ENCODE results near the gene COMT.
A peak's percentile ranks its signal among the peaks of the same experiment; 100 is the strongest.
"Not testable (repeated sequence)": the region's sequence is repeated elsewhere in the genome, so short reads cannot be mapped to it uniquely, and the experiment has no call there.

The COMT gene

DNA sequence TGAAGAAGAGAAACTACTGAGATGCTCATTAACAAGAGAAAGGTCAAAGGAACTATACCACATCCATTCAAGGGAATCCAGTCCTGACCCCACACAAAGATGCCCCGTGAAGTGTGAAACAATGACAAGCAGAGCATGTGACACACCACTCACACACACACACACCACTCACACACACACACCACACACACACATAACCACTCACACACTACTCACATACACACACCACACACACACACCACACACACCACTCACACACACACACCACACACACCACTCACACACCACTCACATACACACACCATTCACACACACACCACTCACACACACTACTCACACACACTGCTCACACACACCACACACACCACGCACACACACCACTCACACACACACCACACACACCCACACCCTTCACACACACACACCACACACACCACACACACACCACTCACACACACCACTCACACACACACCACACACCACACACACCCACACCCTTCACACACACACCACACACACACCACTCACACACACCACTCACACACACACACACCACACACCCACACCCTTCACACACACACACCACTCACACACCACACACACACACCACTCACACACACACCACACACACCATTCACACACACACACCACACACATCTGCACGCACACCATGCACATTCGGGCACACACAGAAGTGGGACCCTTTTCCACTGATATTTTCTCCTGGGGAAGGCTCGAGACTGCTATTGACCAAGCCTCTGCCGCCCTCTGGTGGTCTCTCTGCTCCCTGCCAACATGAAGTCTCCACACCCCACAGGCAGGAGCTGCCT lies 32.0 kb upstream of the COMT start:
- DNase-seq: peak; percentile 67 to 82

DNA sequence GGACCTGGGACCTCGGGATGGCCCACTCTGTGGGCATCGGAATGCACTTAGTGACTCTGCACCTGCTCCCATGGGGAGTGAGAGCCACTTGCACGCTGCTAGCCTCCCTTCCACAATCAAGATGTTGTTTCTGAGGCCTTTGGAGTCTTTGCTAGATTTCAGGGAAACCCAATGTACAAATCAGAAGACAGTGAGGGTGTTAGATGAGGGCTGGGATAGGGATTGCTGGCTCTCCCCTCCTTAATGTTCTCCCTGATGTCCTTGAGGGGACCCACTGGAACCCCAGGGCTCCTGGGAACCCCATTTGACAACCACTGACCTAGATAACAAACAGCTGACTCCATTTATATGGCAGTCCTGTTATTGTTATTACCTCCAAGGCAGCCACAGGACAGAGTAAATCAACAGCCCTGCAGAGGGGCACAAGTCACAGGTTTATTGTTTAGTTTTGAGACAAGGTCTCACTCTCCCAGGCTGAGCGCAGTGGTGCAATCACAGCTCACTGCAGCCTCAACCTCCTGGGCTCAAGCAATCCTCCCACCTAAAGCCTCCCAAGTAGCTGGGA lies 31.3 kb upstream of the COMT start:
- no peak for DNase-seq

DNA sequence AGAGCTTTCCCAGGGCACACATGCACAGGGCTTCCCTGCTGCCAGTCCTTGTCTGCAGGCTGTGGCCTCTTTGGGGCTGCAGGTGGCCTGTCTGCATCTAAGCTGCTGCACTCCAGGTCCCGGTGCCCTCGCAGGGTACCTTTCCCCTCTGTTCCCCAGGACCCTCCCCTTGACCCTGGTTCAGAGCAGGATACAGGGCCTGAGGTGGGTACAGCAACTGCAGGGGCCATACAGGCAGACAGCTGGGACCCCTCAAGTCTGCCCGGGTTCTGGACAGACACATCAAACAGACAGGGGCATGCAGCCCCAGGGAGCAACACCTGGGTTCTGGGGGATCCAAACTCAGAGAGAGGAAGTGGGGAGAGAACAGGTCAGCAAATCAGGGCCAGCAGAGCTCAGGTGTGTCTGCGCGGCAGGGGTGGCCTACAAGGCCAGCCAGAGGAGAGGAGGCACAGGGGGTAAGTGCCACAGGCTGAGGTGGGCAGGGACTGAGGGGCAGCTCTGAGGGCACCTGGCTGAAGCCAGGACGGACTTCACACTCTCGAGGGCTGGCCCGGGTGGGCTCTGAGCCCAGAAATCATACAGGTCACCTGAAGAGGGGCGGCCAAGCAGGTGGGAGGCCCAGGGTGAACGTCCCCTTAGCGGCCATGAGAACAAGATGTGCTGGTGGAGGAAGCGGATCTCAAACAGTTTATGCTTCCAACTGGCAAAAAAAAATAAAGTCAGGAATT lies 29.9 kb upstream of the COMT start:
- DNase-seq: no peak

DNA sequence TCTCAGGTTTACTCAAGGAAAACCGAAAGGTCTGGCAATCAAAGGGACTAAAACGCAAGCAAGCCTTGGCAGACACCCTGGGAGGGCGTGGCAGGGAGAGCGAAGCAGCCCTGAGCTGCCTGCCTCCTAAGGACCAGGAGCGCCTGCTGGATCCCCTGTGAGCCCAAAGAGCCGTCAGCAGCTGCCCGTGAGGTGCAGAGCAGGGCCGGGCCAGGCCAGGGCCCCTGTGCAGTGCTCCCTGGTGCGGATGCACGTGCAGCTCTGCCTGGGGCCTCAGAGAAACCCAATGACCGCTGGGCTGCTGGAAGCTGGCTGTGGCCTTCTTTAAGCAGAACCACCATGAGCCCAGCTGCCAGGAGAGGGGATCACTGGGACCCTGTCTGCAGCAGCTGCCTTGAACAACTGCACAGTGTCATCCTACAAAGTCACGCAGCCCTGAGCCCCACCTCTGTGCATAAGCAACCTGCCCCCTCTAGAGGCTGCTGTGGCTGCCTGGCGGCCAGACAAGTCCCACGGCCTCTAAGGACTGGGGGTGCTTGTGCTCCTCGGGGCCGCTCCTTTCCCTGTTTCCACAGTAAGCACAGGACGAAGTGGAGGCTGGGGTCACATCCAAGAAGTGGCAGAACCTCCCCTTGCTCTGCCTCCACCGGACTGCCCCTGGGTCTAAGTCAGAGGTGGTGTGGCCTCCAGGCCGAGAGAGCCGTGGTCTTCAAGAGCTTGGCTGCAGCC lies 29.1 kb upstream of the COMT start:
- DNase-seq: no peak

DNA sequence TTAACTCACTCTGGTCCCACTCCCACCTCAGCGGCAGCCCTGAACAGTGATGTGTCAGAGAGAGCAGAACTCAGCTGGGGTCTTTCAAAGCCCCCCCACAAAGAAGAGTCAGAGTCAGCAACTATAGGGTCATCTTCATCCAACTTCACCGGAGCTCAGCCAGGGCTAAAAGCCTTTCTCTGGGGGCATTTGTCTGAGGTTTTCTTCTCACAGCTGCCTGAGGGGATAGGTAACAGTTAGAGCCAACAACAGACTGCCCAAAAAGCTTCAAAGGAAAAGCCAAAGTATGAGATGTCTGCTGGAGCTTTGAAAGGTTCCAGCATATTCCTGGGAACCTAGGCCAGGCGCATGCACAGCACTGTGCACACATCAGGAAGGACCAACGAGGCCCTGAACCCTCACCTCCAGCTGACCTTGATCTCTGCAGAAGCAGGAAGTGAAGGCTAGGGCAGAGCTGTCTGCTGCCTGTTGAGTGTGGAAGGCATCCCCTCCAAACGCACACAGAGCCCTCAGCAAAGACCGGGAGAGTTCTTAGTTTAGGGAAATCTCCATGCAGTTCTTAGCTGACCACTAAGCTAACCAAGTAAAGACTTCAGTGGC lies 28.1 kb upstream of the COMT start:
- no peak for DNase-seq

DNA sequence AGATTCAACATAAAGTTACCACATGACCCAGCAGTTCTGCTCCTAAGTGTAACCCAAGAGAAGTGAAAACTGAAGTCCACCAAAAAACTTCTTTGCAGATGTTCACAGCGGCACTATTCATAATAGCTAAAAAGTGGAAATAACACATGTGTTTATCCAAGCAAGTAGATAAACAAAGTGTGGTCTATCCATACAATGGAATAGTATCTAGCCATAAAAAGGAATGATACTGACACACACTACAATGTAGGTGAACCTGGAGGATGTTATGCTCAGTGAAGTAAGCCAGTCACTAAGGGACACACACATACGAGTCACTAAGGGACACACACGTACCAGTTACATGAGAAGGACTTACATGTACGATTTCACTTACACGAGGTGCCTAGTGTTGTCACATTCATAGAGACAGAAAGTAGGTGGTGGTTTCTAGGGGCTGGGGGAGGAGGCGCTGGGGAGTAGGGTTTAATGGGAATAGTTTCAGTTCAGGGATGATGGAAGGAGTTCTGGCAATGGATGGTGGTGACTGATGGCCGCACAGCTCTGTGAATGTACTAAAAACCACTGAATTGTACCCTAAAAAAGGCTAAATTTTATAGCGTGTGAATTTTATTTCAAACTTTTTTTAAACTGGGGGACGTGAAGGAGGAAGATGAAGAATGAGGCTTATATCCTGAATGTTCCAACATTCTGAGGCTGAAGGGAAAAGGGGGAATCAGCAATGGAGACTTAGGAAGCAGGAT lies 27.2 kb upstream of the COMT start:
- no peak for DNase-seq

DNA sequence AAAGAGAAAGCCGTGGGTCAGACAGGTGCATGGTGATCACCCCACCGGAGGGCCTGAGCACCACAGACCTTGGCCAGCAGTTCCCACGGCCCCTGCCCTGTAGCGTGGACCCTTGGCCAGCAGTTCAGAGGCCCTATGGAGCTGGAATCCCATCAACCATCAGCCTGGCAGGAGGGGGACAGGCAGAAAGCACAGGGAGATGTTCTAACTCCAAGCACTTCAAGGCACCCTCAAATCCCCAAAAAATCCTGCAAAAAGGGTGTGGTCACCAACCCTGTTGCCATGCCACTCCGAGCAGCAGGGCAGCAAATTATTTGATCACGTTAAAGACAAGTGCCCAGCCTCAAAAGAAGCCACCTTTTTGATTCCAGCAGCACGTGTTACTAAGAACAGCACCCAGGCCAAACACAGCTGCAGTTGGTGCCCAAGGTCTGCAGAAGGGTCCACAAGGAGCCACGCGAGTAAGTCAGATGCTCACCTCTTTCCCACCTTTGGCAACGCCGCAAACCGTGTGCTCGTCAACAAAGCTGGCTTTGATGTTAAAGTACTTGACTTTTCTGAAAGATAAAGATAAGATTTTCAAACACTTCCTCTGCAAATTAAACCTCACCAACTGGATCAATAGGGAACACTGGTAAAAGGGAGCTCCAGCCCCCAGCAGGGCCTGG lies 26.2 kb upstream of the COMT start:
- no peak for DNase-seq

DNA sequence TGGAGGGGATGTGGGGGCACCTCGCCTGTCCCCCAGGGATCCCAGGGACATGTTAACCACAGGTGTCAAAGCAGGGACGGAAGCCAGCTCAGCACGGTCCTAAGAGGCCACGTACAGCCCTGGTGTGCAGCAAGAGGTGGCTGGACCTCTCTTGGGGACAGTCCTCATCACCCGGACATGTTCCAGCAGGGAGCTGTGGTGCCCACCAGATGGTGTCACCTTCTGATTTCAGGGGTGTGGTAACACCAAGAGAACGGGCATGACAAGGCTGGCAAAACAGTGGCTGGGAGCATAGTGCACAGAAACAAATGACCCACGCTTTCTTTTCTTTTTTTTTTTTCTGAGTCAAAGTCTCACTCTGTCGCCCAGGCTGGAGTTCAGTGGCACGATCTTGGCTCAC lies 25.6 kb upstream of the COMT start:
- no peak for DNase-seq

DNA sequence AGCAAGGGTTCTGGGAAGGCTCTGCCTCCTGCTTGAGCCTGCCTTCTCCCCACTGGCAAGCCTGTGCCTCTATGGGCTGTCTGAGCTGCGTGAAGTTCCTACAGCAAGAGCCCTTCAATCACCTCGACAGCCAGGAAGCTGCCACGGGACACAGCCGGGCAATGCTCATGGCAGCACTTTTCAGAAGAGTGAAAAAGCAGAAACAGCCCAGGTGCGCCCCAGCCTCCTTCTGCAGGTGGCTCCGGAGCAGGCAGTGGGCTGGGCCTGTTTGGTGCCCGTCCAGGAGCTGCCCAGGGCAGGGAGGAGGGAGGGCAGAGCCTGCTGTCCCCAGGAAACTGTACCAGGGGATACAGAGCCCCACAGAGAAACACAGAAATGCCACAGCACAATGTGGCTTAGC lies 24.6 kb upstream of the COMT start:
- no peak for DNase-seq

DNA sequence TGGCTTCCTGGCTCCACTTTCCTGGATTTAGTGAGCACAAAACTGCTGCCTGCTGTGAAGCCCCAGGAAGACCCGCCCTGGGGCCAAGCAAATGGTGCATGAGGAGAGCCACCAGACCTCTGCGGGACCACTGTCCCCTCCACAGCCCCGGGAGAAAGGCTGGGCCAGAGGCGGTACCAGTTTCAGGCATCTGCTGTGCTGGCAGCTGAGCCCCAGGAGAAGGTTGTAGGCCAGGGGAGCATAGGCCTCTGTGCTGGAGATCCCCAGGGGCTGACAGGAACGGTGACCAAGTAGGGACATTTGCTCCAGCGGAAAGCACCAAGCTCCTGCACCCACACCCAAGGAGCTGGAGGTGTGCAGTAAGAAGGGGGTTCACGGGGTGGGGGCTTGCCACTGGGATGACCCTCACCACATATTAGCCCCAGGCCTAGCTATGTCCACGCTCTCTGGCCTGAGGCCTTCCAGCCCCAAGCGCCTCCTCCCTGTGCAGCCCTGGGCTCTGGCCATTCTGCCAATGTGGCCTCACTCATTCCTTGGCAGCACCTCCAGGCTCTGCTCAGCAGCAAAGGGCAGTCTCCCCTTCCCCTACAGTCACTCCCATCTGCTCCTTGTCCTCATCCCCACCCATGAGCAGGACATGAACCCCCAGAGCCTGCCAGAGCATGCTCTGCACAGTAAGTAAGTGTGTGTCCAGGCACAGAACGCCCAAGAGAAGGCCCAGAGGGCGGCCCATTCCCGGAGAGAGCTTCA lies 24.0 kb upstream of the COMT start:
- no peak for DNase-seq

DNA sequence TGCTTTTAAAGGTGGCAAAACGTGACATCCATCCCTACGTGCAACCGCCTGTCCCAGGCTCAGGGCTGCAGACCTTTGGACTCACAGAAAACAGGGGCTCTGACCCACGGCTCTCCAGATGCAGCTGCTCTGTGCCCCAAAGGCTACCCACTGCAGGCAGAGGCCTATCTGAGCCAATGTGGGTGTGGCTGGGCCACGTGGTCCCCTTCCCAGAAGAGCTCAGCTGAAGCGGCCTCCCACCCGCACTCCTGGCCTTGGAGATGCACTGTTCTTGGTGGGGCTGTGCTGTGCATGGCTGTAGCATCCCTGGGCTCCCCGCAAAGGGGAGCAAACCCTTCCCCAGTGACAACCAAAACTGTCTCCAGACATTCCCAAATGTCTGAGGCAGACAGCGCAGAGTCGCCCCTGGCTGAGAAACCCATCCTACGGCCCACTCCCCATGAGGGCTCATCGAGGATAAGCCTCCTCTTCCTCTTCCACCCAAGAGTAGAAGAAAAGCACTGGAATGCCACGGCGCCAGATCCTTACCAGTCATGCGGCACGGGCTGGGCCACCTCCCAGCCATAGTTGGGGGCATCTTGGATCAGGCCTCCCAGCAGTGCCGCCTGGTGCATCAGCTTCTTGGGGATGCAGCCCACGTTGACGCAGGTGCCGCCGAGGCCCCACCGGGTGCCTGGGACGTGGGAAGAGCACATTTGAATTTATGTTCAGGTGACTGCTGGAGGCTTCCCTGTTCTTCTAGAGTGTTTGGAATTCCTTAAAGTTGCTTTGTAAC lies 23.1 kb upstream of the COMT start:
- DNase-seq: no peak

DNA sequence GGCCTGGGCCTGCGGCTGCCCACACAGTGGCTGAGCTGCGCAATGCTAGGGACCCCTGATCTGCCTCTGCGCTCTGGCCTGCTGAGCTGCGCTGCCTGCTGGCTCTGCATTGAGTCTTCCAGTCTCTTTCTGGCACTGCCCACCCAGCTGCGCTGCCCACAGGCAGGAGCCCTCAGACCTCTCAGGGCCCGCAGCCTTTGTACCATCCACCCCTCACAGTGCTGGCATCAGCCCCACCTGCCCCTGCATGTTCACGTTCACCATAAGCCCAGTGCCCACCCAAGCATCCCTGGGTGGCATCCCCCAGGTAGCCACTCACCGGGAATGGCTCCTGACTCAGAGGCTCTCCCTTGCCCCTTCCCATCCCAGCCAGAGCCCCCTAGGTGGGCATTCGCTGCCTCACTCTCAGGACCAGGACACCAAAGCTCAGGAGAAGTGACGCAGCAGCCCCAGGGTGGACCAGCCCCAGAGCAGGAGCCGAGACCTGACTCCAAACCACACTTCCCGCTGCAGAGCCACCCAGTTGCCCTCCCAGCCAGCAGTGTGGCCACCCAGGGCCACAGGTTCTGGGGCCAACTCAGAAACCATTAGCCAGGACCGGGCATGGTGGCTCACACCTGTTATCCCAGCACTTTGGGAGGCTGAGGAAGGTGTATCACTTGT lies 21.7 kb upstream of the COMT start:
- DNase-seq: no peak

DNA sequence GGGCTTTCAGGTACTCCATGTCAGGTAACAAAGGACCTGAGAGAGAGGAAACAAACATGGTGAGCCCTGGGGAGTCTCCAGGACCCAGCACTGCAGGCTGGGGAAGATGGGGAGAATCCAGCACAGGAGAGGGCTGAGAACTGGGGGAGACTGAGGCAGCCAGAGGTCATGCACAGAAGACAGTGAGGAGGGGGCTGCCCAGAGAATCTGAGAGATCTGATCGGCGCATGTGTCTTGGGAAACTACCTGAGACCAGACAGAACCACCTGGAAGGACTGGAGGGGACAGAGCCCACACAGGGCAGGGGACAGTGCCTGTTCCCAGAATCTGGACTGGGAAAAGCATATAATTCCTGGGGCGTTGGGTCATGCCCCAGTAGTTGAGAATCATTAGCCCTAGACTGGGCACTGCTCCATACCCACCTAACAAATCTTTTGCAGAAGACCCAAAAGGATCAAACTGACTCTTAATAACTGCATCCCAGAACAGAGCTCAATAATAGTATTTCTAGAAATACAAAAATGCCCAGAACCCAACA lies 20.0 kb upstream of the COMT start:
- no peak for DNase-seq

DNA sequence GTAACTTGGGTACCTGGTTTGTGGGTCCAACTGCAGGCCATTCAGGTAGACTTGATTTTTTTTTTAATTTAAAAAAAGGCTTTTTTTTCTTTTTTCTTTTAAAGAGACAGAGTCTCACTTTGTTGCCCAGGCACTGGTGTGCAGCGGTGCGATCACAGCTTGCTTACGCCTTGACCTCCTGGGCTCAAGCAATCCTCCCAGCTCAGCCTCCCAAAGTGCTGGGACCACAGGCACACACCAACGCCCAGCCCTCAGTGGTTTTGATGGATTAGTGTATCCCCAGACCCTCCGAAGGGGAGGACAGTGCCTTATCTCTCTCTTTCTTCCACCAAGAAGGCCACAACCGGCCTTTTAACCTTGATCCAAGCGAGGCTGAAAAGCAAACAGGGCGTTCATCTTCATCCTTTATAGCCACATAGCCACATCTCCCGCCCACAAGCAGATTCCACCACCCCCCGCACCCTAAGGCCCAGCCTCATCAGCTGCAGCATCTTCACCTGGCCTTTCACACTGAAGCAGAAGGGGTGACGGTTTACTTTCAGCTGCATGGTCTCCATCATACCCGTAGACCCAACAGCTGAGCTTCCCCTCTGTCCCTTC lies 17.6 kb upstream of the COMT start:
- DNase-seq: no peak

DNA sequence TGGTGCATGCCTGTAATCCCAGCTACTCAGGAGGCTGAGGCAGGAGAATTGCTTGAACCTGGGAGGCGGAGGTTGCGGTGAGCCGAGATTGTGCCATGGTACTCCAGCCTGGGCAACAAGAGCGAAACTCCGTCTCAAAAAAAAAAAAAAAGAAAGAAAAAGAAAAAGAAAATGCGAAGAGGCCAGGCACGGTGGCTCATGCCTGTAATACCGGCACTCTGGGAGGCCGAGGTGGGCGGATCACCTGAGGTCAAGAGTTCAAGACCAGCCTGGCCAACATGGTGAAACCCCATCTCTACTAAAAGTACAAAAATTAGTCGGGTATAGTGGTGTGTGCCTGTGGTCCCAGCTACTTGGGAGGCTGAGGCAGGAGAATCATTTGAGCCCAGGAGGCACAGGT lies 15.5 kb upstream of the COMT start:
- DNase-seq: not testable (repeated sequence)

DNA sequence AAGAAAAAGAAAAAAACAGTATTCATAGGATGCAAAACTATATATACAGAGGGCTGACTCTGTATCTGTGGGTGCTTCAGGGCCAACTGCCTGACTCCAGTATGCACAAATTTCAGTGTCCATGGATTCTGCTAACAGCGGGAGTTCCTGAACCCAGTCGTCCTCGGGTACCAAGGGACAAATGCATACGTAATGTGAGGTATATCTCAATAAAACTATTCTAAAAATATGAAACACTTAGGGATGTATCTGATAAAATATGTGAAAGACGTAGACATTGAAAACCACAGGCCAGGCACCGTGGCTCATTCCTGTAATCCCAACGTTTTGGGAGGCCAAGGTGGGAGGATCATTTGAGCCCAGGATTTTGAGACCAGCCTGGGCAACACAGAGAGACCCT lies 13.9 kb upstream of the COMT start:
- DNase-seq: no peak

DNA sequence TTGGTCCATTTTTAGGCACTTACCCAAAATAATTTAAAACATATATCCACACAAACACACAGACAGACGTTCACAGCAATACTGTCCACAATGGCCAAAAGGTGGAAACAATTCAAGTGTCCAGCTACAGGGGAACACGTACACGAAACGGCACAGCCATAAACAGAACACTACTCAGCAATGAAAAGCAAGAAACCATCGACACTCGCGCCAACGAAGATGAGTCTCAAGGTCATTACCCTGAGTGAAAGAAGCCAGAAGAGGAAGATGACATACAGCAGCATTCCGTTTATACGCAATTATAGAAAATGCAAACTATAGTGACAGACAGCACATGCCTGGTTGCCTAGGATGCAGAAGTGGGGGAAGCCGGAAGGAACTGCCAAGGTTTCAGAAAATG lies 13.4 kb upstream of the COMT start:
- no peak for DNase-seq

DNA sequence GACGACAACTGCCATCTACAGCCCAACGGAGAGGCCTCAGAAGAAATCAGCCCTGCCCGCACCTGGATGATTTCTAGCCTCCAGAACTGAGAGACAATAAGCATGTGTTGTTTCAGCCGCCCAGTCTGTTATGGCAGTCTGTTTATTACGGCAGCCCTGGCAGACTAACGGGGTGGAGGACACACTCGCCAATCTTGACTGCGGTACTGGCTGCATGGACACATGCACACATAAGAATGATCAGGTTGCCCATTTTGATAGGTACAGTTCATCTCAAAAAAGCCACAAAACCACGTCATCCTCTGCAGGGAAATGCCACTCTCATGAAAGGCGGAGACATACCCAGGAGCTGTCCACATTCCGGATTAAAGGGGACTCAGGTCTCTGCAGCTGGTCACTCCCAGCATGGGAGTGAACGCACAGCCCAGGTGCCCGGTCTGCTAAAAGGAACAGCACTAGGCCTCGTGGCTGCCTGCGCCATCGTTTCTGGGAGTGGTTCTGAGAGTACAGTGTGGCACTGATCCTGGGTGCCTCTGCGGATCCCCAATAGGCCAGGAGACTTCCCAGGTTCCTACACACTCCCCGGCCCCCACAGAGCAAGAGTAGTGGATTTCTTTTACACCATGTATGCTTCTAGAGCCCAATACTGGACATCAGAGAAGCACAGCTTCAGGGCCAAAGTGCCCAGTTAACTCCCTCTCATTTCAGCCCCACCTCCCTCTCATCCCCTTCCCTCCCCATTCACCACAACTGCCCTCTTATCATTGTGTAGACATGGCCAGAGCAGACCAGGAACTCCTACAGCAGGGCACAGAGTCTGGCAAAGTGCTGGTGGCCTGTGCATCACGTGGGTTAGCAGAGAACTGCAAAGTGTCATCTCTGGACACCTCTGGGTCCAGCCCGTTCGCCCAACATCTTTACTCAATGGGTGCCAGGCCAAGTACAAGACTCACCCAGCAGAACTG lies 11.7 kb upstream of the COMT start:
- no peak for DNase-seq
